DMS53 treated with DMSO at 0.1 percent for 48 hours (cell line): ENCODE results near the gene SDE2.
"Not testable (repeated sequence)": the region's sequence is repeated elsewhere in the genome, so short reads cannot be mapped to it uniquely, and the experiment has no call there.

Source experiments
- DNase-seq: peaks from one replicate; lab custom pipeline; 2025; ENCODE audit not compliant: unreplicated experiment; lab: John Stamatoyannopoulos, UW

SDE2 gene

DNA sequence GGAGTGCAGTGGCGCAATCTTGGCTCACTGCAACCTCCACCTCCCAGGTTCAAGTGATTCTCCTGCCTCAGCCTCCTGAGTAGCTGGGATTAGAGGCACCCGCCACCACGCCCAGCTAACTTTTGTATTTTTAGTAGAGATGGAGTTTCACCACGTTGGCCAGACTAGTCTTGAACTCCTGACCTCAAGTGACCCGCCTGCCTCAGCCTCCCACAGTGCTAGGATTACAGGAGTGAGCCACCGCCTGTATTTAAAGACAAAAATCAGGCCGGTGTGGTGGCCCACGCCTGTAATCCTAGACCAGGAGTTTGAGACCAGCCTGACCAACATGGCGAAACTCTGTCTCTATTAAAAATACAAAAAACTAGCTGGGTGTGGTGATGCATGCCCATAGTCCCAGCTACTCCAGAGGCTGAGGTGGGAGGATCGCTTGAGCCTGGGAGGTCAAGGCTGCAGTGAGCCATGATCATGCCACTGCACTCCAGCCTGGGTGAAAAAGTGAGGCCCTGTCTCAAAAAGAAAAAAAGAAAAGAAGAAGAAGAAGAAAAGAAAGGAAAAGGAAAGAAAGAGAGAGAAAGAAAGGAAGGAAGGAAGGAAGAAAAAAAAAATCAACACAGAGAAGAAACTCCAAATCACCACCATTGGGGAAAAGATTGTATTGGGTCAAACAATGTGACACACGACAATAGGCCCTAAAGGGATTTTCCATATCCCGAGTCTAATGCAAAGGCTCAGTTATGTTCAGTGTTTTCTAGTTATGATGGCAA is 8.2 kb upstream of the SDE2 start:
- DNase-seq: not testable (repeated sequence)

DNA sequence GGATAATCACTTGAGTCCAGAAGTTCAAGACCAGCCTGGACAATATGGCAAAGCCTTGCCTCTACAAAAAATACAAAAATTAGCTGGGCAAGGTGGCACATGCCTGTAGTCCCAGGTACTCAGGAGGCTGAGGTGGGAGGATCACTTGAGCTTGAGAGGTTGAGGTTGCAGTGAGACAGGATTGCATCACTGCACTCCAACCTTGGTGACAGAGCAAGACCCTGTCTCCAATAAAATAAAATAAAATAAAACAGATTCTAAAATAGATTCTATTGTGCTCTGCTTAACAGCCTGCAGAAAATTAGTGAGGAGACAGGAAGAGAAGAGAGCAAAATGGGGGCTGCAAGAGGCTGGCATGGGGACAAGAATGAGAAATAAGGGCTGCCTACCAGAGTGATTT is 7.5 kb upstream of the SDE2 start:
- DNase-seq: no peak

DNA sequence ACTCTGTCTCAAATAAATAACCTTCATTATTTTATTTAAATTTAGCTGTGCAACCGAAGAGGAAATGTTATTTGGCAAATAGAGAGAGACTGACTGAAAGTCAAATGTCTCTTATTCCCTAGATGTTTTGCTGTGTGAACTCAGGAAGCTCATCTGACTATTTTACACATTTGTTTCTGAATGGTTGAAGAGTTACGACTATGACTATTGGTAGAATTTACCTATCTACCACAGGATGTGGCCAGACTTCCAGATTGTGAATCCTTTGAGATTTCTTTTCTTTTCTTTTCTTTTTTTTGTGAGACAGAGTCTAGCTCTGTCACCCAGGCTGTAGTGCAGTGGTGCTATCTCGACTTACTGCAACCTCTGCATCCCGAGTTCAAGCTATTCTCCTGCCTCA is 5.3 kb upstream of the SDE2 start:
- no peak for DNase-seq

DNA sequence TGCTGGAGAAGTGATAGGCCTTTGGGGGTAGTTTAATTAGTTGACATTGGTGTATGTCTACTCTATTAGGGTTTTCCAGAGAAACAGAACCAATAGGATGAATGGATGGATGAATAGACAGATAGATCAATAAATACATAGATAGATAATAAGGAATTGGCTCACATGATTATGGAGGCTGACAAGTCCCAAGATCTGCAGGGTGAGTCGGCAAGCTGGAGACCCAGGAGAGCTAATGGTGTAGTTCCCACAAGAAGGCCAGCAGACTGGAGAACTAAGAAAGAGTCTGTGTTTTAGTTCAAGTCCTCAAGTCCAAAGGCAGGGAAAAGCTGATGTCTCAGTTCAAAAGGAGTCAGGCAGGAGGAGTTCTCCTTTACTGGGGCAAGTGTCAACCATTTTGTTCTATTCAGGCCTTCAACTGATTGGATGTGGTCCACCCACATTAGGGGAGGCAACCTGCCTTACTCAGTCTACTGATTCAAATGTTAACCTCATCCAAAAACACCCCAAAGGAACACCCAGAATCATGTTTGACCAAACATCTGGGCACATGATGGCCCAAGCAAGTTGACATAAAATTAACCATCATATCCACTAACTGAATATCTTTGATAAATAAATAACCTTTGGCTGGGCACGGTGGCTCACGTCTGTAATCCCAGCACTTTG is 4.5 kb upstream of the SDE2 start:
- DNase-seq: no peak

DNA sequence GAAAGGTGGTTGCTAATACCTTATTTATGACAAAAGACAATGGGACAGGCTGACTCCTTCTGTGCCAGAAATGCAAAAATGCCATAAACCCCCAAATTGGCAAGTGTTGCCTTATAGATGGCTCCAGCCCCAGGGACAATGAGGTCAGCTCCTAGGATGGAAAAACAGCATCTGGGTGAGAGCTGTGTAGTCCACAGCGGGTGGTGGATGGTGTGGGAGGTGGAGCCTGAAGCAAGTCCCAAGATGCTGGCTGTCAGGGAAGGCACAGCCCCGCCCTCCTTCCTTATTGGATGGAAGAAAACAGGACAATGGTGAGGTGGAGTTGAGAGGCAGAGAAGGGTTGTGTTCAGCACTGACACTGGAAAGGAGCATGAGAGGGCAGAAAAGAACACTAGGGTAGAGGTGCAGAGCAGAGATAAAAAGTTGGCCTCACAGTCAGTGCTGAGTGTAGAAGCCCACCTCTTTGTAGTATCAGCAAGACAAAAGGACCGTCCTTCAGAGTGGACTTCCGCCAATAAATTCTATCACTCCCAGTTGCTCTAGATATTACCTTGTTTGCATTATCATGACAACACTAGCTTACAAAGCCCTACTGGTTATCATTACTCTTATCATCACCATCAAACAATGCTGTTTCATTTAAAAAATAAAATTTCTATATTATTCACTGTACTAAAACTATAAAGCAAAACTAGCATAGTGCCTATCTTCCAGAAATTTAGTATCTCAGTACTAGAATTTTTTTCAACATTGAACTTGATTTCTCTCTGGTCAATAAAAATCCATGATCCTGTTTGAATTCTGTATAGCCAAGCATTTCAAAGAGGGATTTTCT is 3.7 kb upstream of the SDE2 start:
- DNase-seq: peak; percentile 19

DNA sequence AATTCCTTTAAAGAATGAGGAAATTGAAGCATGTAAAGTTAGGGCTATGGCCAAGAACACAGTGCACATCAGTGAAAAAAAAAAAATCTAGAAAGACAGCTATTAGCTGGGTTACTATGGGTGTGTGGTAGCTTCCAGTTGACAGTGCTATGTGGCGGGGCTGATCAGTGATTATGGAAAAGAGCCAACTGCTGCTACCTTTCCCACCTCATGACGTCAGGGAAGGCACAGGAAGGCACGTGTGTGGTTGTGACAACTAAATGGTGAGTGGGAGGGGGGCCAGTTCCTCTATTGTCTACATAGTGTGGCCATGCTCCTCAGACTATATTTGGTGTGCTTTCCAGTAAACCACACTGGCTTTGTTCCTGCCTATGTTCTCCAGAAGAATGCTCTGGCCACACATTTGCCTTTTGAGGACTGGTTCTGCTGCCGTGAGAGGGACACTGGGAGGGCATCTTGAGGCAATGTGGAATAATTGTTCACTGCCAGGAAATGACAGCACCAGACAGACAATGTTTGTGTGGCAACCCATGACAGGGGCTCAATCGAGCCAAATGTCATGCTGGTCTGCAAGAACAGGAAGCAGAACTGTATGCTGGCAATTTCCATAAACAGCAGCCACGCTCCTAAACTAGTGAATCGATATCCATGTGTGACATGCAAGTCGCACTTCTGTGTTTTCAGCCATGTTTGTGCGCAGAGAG is 3.0 kb upstream of the SDE2 start:
- peak; percentile 77 for DNase-seq

DNA sequence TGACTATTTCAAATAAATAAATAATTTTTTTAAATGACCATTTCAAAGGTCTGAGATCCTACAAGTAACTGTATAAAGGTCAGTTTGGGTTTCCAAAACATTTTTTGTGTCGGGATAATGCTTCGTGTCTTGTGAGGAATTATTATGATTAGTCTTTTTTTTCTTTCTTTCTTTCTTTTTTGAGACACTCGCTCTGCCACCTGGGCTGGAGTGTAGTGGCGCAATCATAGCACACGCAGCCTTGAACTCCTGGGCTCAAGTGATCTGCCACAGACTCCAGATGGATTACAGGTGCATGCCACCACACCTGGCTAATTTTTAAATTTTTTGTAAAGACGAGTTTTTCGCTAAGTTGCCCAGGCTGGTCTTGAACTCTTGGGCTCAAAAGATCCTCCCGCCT is 1.9 kb upstream of the SDE2 start:
- no peak for DNase-seq

DNA sequence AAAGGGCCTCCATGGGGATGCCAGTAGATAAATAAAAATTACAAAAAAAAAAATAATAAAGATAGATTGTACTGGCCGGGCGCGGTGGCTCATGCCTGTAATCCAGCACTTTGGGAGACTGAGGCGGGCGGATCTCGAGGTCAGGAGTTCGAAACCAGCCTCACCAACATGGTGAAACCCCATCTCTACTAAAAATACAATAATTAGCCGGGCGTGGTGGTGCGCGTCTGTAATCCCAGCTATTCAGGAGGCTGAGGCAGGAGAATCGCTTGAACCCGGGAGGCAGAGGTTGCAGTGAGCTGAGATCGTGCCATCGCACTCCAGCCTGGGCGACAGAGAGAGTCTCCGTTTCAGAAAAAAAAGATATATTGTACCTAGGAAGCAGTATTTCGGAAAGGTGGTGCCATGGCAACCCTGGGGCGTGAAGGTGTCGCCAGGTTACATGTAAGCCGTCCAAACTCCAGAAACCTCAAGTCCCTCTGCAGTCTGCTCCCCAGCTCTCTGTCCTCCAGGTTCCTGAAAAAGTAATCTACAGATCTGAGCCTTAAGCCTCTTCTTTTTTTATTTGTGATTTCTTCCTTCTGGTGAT is 1.4 kb upstream of the SDE2 start:
- DNase-seq: not testable (repeated sequence)

DNA sequence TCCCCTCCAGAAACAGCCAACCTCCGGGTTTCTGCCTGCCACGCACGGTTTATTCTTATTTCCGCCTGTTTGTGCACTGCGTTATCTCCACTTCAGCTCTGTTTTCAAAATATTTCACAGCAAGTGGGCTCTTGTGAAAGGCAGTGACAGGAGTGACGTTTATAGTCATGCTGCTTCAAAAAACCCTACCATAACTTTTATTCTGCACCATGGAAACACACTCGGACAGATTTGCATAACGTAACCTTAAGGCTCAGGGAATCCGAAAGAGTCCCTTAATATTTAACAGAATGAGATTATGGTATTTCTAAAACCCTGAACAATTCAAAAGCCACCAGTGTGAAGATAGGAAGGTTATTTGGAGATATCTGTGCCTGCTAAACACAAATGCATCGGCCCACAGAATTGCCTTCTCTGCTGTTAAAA is 782 bp upstream of the SDE2 start:
- peak; percentile 57 for DNase-seq

DNA sequence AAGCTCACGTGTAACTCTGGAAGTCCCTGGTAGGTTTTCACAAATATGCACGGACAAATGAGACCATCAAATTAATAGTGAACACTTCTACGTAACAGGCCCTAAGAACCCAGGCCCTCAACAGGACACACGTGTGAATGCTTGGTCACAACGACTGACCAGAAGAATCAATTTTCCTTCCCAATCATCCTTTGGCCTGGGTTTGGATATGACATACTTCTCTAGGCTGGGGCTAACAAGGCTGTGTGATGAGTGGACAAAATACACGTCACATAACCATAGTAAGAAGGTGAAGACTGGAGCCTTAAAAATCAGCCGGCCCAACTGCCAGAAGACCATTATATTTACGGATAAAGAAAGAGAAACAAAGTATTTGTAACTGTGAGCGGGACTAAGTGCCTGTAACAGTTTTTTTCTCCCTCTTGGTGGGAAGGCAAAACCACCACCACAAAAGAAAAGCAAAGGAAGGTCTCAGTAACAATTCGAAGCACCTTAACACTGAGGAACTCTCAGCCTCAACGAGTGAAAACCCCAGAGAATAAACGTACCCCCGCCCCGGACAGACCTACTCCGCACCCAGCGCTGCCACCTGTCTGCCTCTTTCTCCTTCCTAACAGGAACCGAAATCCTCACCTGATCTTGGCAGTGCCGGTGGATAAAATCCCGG is 450 bp downstream of the SDE2 start:
- DNase-seq: no peak

DNA sequence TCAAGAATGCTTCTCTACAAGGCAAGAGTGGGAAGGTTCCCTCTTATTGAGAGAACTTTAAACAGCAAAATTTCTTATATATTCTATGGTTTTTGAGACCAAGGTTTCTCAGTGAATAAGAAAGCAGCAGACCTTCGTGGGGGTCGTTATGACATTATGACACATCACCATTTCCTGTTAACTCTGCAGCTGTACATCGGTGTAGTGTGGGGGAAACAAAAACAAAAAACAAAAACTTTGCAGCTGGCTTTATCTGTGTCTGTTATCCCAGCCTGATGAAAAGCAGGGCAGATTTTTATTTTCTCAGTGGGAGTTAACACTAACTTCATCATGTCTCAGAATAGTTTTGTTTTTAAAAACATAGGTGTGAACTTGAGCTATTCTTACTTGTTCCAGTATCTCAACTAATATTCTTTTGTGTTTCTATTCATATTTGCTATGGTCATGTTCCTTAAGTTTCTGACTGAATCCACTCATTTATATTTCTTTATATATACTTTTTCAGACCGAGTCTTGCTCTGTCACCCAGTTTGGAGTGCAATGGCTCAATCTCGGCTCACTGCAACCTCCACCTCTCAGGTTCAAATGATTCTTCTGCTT is 2.1 kb downstream of the SDE2 start:
- DNase-seq: no peak

DNA sequence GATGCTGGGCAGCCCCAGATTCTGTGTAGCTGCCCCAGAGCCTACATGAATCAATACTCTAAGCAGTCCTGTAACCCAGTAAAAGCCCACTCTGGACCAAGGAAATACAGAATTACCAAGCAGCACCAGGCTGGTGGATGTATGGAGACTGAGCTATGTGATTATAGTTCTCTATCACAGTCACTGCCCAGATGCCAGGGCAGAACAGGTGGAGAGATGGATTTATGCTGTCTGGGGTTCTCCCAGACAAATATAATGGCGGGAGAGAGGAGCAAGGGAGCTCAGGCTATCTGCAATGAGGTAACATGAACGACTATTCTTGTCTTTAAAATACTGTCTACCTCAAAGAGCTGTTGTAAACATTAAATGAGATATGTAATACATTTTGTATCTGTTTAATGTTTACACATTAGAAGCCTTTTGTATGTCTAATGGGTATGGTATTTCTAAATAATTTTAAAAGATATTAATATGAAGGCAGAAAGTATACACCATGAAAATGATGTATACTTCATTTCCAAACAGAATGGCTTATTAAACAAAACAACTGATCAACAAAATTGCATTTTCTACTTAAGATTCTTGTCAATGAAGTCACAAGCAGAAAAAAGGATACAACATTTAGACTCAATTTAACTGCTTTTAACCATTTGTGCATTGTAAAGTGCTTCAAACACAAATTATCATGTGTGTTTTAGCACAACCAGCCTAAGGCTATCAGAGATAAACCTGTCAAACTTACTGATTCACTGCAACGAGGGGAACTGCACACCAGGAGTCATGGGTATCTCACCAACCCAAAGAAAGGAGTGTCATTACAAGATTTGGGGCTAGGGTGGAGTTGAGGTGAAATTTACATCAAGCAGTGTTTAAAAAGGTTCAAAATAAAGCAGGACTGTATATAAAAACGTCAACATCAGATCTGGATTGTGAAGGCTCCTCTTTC is 3.0 kb downstream of the SDE2 start:
- DNase-seq: no peak

DNA sequence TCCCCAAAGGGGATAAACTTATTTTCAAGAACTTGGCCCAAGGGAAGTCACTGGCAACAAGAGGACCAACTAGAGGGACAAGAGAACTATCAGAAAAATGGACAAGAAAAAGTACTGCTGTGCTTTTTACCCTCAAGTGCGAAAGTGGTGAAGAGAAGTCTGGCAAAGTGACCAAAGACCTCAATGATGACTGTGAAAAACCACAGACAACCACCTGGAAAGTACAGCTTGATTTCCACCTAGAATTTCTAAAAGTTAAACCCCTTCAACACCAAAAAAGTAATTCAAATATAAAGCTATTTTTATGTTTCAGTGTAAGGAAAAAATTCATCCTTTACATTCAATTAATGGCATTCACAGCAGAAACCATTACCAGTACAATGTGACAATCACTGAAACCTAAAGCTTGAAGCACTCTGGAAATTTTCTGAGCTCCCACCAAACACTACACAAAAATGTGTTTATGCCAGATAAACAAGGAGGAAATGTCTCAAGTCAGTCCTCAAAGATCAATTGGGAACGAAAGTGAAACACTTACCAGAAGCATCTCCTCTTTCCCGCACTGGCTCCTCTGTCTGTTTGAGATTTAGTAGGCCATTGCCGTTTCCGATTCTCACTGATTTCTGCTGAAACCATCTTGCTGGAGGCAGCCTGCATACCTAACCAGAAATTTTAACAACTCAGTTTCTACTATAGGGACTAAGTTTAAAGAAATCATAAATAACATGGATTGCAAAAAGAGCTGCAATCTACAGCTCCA is 8.3 kb downstream of the SDE2 start:
- no peak for DNase-seq

DNA sequence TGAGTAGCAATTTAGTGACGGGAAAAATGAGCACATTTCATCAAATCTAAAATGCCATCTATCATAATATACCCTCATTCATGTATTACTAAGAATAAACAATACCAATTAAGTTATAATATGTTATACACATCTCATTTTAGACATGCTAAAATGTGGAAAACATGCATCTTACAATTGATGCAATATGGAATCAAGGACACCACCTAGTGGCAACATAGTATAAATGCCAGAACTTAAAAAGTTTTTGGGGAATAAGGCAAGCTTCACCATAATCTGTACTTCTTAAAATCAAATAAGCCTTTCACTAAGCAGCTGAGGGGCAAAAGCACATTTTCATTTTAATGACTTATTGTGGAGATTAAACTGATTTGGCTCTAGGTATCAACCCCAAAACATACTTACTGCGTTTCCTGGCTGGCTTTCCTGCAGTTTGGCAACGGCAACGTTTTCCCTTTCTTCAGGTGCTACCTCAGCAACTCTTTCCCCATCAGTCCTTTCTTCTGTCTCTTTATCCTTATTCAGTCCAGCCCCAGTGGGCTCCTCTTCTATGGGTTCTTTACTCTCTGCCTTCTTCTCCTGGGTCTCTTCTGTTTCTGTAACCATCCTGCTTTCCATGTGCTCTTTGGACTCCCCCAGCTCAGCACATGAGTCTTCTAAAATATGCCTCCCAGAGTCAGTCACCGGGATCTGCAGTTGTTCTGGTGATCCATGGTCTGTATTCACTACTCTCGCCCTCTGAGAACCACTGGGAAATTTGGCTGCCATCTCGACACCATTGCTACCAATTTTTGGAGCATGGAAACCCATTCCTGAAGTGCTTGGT is 11.4 kb downstream of the SDE2 start:
- DNase-seq: peak; percentile 21

DNA sequence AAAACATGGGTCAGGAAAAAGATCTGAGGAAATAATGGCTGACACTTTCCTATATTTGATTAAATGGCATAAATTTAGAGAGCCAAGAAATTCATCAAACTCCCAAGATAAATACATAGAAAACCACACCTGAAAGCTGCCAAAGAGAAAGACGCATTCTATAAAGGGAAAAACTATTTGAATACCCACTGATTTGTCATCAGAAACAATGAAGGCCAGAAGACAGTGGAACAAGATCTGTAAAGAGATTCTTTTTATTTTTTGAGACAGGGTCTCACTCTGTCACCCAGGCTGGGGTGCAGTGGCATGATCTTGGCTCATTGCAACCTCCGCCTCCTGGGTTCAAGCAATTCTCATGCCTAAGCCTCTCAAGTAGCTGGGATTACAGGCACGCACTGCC is 17.4 kb downstream of the SDE2 start:
- DNase-seq: no peak

DNA sequence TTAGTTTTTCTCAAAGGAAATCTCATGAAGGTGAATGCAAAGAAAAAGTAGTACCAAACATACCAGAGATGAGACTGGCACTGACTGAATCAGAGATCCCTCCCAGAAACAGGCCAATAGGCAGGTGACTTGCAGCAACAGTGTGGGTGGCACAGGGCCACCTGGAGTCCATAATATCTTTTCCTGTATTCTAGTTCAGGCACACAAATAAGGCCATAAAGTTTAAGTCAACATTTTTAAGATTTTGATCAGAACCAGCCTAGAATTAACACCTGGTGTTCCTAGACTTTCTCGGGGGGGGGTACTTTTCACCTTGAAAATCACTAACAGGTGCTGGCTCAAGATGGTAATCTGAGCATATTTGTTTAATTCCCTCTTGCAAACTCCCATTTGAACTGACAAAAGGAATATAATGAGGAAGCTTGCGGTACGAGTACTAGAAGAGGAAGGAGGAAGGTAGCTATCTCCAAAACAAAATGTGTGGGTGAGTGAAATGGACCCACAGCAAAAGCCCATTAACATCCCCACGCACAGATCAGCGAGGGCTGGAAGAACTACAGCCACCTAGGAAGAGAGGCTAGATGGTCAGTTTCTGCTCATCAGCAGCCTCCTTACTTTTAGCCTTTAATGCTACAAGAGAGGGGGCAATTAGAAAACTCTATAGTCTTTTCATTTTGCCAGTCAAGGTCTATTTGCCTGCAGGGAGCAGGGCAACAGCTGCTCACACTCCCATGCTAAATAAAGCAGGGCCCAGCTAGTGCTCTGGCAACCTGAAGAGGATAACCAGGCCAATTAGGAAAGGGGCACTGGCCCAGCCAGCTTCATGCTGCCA is 18.9 kb downstream of the SDE2 start:
- no peak for DNase-seq
